Measurements from ENCODE around the gene PJA2. TPM values are rescaled to one million over a fixed set of nuclear protein-coding genes. Genes with fewer than 3 reads are reported as not detected.

Gene PJA2
- total and polyA plus RNA-seq, 4 donors: 23.6 to 69.2 (median 42.8) TPM

- no peak for DNase-seq (ENCODE audit: low spot score)
- WGBS: 84% methylated on average over 5 of the region's 5 CpGs
- H3K36me3 ChIP-seq (ENCODE audit: control insufficient read depth in 4 of 4, insufficient read depth in 3 of 4, low read depth in 1 of 4, low read length in 3 of 4): peaks cover 0 to 32% (median 26%) of the 10 kb centered on the region in 4 donors
- peaks cover 0 to 1% (median 0%) of the 10 kb centered on the region in 4 donors for H3K4me1 ChIP-seq (ENCODE audit: control insufficient read depth in 4 of 4, insufficient read depth in 4 of 4, low read length in 3 of 4)
- H3K9me3 ChIP-seq (ENCODE audit: control insufficient read depth in 4 of 4, low read length in 3 of 4): no peaks in the 10 kb centered on the region
- TF ChIP-seq HNF4G (IDR thresholded peaks at IDR 0.05): no peak
- no peak for TF ChIP-seq RXRA (IDR thresholded peaks at IDR 0.05)
- TF ChIP-seq ZBTB33 (IDR thresholded peaks at IDR 0.05): no peak
- no peak for TF ChIP-seq GABPA (IDR thresholded peaks at IDR 0.05 in 1 of 2, conservative IDR thresholded peaks at IDR 0.05 in 1 of 2)
- TF ChIP-seq HNF4A (conservative IDR thresholded peaks at IDR 0.05): no peak
- no peak for TF ChIP-seq JUND (IDR thresholded peaks at IDR 0.05)
- TF ChIP-seq EGR1 (IDR thresholded peaks at IDR 0.05; ENCODE audit: low read depth in 2 of 2): no peak
- TF ChIP-seq CTCF (IDR thresholded peaks at IDR 0.05; ENCODE audit: low read depth, low read length, missing input control): no peak
- TF ChIP-seq MAX (IDR thresholded peaks at IDR 0.05): no peak
- TF ChIP-seq ATF3 (IDR thresholded peaks at IDR 0.05): no peak
- no peak for TF ChIP-seq YY1 (IDR thresholded peaks at IDR 0.05)
- TF ChIP-seq FOXA1 (IDR thresholded peaks at IDR 0.05): no peak
- no peak for TF ChIP-seq RAD21 (IDR thresholded peaks at IDR 0.05)
- TF ChIP-seq NR2F2 (IDR thresholded peaks at IDR 0.05): no peak
- no peak for TF ChIP-seq FOXA2 (IDR thresholded peaks at IDR 0.05)
- TF ChIP-seq TAF1 (conservative IDR thresholded peaks at IDR 0.05): no peak
- TF ChIP-seq SP1 (IDR thresholded peaks at IDR 0.05): no peak
- H3K4me3 ChIP-seq (ENCODE audit: low read depth in 1 of 3, low read length in 3 of 3): no peak overlapping the region
- H3K27me3 ChIP-seq (ENCODE audit: control insufficient read depth in 4 of 4, insufficient read depth in 4 of 4, low read length in 3 of 4): no peaks in the 10 kb centered on the region
- no peak overlapping the region for H3K27ac ChIP-seq (ENCODE audit: low read depth in 1 of 2, low read length in 2 of 2)
- H3K9ac ChIP-seq (ENCODE audit: low read depth in 1 of 2, low read length in 2 of 2): no peak overlapping the region
These were observed 59.1 kb downstream of the PJA2 start for GRCh38 chr5:109350537-109351270.

GRCh38 chr5:109349388-109349787 is 60.4 kb downstream of the PJA2 start:
- DNase-seq (ENCODE audit: low spot score): no peak
- Histone ChIP-seq H3K27ac (ENCODE audit: low read depth in 1 of 2, low read length in 2 of 2) (no peak overlapping the region), H3K4me1 (ENCODE audit: control insufficient read depth in 4 of 4, insufficient read depth in 4 of 4, low read length in 3 of 4) (peaks cover 0 to 1% (median 0%) of the 10 kb centered on the region in 4 donors), H3K9ac (ENCODE audit: low read depth in 1 of 2, low read length in 2 of 2) (no peak overlapping the region), H3K27me3 (ENCODE audit: control insufficient read depth in 4 of 4, insufficient read depth in 4 of 4, low read length in 3 of 4) (no peaks in the 10 kb centered on the region), H3K9me3 (ENCODE audit: control insufficient read depth in 4 of 4, low read length in 3 of 4) (no peaks in the 10 kb centered on the region), H3K4me3 (ENCODE audit: low read depth in 1 of 3, low read length in 3 of 3) (no peak overlapping the region), H3K36me3 (ENCODE audit: control insufficient read depth in 4 of 4, insufficient read depth in 3 of 4, low read depth in 1 of 4, low read length in 3 of 4) (peaks cover 0 to 32% (median 27%) of the 10 kb centered on the region in 4 donors)
- 96% methylated on average over 2 of the region's 2 CpGs for WGBS
- TF ChIP-seq EGR1 (IDR thresholded peaks at IDR 0.05; ENCODE audit: low read depth in 2 of 2) (no peak), JUND (IDR thresholded peaks at IDR 0.05) (no peak), HNF4A (conservative IDR thresholded peaks at IDR 0.05) (no peak), NR2F2 (IDR thresholded peaks at IDR 0.05) (no peak), CTCF (IDR thresholded peaks at IDR 0.05; ENCODE audit: low read depth, low read length, missing input control) (no peak), RAD21 (IDR thresholded peaks at IDR 0.05) (no peak), MAX (IDR thresholded peaks at IDR 0.05) (no peak), HNF4G (IDR thresholded peaks at IDR 0.05) (no peak), GABPA (IDR thresholded peaks at IDR 0.05 in 1 of 2, conservative IDR thresholded peaks at IDR 0.05 in 1 of 2) (no peak), RXRA (IDR thresholded peaks at IDR 0.05) (no peak), FOXA1 (IDR thresholded peaks at IDR 0.05) (no peak), REST (IDR thresholded peaks at IDR 0.05) (no peak), SP1 (IDR thresholded peaks at IDR 0.05) (no peak), ATF3 (IDR thresholded peaks at IDR 0.05) (no peak), FOXA2 (IDR thresholded peaks at IDR 0.05) (no peak), YY1 (IDR thresholded peaks at IDR 0.05) (no peak), TAF1 (conservative IDR thresholded peaks at IDR 0.05) (no peak)
